Measurements from ENCODE around the gene GBX2.

The GBX2 gene

GRCh38 chr2:236205867-236206645, 37.9 kb upstream of the GBX2 start:
- no peak for TF ChIP-seq CTCF (IDR thresholded peaks at IDR 0.05; ENCODE audit: low read length, missing control alignments)
- peak; percentile 6 for DNase-seq (ENCODE audit: low read depth)
- no peak overlapping the region for H3K4me3 ChIP-seq (replicated peaks; ENCODE audit: low read depth, low read length)

GRCh38 chr2:236204953-236205352, 36.8 kb upstream of the GBX2 start:
- TF ChIP-seq CTCF (IDR thresholded peaks at IDR 0.05; ENCODE audit: low read length, missing control alignments): no peak

GRCh38 chr2:236200378-236200777, 32.2 kb upstream of the GBX2 start:
- H3K4me3 ChIP-seq (replicated peaks; ENCODE audit: low read depth, low read length): no peak overlapping the region
- no peak for DNase-seq (ENCODE audit: low read depth)
- TF ChIP-seq CTCF (IDR thresholded peaks at IDR 0.05; ENCODE audit: low read length, missing control alignments): no peak

More at GRCh38 chr2:236204953-236205352, 36.8 kb upstream of the GBX2 start:
- H3K4me3 ChIP-seq (replicated peaks; ENCODE audit: low read depth, low read length): no peak overlapping the region
- no peak for DNase-seq (ENCODE audit: low read depth)

- DNase-seq (ENCODE audit: low read depth): no peak
- no peak for TF ChIP-seq CTCF (IDR thresholded peaks at IDR 0.05; ENCODE audit: low read length, missing control alignments)
- H3K4me3 ChIP-seq (replicated peaks; ENCODE audit: low read depth, low read length): no peak overlapping the region
These were observed 28.2 kb upstream of the GBX2 start for GRCh38 chr2:236196366-236196765.

- H3K4me3 ChIP-seq (replicated peaks; ENCODE audit: low read depth, low read length): no peak overlapping the region
- TF ChIP-seq CTCF (IDR thresholded peaks at IDR 0.05; ENCODE audit: low read length, missing control alignments): no peak
- no peak for DNase-seq (ENCODE audit: low read depth)
These were observed 27.5 kb upstream of the GBX2 start for GRCh38 chr2:236195726-236196125.

GRCh38 chr2:236194786-236195185, 26.6 kb upstream of the GBX2 start:
- no peak for TF ChIP-seq CTCF (IDR thresholded peaks at IDR 0.05; ENCODE audit: low read length, missing control alignments)
- no peak overlapping the region for H3K4me3 ChIP-seq (replicated peaks; ENCODE audit: low read depth, low read length)
- DNase-seq (ENCODE audit: low read depth): no peak

- H3K4me3 ChIP-seq (replicated peaks; ENCODE audit: low read depth, low read length): no peak overlapping the region
- DNase-seq (ENCODE audit: low read depth): no peak
- TF ChIP-seq CTCF (IDR thresholded peaks at IDR 0.05; ENCODE audit: low read length, missing control alignments): no peak
These were observed 24.8 kb upstream of the GBX2 start for GRCh38 chr2:236193026-236193425.

Data from fibroblast of pulmonary artery (primary cell).